Forelimb muscle (tissue), 1 donor: ENCODE data around the gene RAB11FIP3. TPM values are rescaled to one million over a fixed set of nuclear protein-coding genes. Genes with fewer than 3 reads are reported as not detected.

ENCODE experiments used
- DNase-seq: peaks from one replicate; pipeline ENCODE4 v3.0.0-alpha.2; 2013; ENCODE audit warnings: low read depth
- polyA plus RNA-seq: library from polyadenylated mRNA; unstranded; fragments of 120-200 nt; gene quantifications from one replicate; pipeline ENCODE4 v1.2.1, GENCODE V29; 2013; ENCODE audit not compliant: insufficient read length

Gene RAB11FIP3
- polyA plus RNA-seq, 1 donor, result 30.4 TPM

DNA sequence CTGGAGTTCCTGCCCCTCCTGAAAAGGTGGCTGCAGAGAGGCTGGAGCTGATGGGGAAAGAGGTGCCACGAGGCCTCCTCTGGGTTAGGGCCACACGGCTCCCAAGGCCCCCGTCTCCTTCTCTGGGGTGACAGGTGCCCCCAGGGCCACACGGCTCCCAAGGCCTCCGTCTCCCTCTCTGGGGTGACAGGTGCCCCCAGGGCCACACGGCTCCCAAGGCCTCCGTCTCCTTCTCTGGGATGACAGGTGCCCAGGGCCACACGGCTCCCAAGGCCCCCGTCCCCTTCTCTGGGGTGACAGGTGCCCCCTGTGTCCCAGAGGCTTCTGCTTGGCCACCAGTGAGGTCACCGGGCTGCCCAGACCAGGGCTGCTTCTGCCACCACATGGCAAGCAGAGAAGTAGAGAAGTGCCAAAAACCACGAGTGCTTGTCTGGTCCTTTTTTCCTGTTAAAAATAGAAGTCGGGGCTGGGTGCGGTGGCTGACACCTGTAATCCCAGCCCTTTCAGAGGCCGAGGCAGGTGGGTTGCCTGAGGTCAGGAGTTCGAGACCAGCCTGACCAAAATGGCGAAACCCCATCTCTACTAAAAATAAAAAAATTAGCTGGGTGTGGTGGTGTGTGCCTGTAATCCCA lies 106.2 kb downstream of the RAB11FIP3 start:
- no peak for DNase-seq

DNA sequence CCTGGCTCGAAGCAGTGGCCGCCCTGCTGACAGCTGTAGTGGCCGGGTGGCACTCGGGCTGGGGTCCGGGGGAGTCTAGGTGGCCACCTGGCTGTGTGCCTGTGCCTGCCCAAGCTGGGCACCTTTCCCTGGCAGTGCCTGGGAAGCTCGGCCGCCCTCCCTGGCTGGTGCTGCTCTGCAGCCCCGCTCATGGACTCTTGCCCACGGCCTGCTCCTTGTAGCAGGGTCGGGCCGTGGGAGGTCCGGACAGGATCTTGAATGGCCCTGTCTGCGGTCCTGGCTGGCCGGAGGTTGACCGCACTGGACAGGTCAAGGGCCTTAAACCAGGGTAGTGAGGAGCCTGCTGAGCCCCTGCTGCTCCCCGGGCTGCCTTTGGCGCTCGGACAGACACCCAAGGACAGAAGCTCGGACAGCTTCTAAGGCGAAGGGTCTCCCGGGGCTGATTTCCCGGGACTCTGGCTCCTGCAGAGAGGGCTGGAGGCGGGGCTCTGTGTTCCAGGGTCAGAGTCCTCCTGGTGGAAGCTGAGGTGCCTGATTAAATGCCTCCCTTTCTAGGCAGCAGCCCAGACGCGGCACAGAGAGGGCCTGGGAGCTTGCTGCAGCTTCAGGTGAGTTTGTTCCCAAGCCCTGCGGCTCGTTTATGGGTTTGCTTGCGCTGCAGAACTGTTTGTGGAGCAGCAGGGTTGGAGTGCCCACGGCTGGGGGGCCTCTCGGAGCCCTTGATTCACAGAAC lies 108.1 kb downstream of the RAB11FIP3 start:
- DNase-seq, result no peak

DNA sequence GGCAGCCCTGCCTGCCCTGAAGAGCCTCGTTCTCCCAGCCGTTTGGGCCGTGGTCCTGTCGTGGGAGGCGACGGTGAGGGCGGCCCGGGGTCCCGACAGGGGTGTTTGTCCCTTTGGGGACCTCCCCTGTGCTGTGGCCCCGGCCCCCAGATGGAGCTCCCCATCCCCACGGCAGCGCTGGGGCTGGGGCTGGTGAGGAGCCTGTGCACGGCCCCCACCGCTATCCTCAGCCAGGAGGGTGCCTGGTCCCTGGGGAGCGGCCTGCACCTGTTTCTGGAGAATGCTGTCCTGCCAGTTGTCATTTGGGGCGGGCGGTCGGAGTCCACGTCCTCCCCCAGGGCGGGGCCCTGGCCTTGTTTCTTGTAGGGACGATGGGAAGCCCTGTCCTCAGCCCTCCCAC lies 108.7 kb downstream of the RAB11FIP3 start:
- DNase-seq, result no peak

DNA sequence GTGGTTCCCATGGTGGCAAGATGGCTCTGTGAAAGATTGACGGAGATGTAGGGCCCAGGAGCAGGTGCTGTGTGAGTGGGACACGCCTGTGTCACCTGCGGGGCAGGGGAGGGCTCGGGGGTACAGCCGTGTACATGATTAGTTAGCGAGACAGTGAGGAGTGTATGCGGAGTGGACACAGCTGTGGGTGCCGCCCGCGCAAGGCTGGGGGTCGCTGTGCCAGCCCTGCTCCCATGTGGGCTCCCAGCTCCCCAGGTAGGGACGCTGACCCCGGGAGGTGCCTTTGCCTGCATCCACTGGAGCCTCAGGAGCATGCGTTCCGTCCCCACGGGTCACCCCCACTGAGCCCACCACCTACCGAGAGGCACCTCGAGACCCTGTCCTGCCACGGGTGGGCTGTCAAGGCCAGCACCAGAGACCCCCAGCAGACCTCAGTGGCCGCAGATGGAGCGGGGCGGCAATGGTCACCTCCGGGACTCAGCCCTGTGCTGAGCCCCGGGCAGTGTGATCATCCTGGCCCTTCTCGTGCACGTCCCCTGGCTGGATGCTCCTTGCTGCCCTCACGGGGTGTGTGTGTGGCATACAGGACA lies 109.5 kb downstream of the RAB11FIP3 start:
- no peak for DNase-seq

DNA sequence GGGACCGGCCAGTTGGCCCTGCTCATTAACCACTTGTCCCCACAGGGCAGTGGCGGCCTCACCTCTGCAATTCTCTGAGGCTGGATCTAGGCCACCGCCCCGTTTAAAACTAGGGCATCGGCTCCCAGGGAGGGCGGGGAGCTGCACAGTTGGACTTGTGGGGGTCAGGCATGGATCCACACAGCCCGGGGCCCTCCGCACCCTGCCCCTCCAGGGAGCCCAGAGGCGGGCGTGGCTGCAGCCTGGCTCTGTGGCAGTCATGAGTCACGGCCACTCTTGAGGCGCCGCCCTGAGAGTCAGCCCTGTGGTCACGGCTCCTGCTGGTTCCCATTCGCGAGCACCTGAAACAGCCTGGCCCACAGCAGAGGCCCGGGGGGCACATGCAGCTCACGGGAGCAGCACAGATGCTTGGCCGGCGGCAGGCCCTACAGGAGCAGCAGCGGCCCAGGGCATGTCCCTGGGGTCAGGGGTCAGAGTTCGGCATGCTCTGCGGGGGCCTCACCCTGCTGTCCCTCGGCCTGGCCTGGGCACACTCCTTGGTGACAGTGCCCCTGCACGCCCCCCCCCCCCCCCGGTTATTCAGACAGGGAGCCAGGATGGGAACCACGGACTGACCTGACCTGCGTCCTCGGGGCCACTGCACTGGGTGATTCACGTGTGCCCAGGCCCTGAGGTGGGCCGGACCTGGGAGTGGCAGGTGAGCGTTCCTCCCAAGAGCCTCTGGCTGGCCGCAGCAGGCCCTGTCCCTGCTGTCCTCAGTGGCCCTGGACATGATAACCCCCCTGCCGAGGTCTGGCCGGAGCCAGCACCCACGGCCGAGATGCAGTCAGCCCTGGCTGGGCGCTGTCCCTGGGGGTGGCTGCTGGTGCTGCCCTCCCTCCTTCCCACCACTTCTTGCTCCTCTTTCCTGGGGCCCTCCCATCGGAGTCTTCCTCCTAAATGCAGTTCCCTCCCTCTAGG lies 110.3 kb downstream of the RAB11FIP3 start:
- no peak for DNase-seq

DNA sequence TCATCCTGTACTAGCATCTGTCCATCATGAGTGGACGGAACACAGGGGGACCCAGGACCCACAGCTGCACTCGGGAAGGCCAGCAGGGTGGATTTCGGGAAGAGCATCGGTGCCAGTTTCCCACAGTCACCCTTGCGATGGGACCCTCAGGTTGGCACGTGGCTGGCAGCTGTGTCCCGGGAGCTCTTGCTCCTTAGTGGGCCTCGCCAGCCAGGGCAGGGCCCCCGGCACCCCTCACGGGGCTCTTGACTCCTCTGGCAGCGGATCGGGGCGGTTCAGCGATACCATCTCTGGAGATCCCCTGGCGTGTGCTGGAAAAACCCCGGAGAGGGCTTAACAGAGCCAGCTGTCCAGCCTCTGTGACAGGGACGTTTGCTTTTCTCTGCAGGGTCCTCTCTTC lies 111.3 kb downstream of the RAB11FIP3 start:
- DNase-seq, result no peak

DNA sequence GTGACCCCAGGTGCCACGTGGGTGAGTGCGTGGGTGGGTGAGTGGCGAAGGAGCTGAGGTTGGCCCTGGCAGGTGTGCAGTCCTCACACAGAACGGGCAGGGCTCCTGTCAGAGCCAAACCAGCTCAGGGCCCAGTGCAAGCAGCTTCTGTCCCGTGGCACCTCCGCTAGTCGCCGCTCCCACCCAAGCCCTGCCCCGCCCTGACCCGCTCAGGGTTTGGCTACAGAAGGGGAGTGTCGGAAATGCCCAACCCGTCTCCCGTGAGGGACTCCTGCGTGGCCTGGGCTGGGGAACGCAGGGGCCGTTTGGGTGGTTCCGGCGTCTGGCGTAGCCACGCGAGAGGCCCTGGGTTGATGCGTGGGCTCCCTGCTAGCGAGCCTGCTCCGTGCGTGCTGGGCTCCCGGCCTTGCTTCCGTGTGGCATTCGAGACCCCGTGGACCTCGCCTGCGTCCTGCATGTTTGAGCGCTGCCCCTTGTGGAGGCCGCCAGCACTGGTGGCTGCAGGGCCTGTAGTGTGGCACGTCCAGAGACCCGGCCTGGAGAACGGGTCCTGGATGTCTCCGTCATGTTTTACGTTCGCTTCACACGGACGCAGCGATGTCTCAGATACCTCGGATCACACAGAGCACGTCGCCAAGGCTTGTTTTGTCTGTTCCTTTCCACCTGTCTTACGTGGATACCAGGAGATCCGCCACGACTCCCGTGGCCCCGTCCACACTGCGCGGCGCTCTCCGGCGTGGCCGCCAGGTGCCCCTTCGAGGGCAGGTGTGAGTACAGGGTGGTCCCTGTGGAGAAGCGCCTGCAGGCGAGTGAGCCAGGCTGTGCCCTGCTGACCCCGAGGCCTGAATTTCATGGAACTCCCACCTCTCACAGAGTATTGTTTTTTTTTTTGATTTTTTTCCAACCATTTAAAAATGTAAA lies 112.2 kb downstream of the RAB11FIP3 start:
- no peak for DNase-seq

DNA sequence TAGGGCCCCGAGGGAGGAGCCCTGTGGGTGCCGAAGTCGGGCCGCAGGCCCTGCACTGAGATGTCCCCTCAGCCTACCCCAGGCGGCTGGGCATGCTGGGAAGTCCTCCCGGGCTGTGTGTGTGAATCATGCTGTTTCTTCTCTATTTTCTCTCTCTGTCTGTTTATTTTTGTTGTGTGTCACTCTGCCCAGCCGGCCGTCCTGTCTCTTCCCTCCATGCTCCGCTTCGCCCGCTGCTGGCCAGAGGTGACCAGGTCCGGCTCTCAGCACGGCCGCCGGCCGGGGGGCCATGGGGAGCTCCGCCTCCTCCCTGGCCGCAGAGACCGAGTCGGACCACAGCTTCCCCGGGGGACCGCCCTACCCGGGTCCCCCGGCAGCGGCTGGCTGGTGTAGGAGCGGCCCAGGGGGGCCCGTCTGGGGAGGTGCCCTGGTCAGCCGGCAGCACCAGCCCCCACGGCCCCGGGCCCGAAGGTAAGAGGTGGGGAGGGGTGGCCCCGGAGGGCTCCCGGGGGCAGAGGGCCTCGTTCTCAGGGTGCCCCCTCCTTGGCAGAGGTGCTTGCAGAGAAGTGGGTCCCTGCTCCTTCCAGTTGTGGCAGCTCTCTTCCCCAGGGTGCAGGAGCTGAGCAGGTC lies 114.6 kb downstream of the RAB11FIP3 start:
- DNase-seq, result no peak

DNA sequence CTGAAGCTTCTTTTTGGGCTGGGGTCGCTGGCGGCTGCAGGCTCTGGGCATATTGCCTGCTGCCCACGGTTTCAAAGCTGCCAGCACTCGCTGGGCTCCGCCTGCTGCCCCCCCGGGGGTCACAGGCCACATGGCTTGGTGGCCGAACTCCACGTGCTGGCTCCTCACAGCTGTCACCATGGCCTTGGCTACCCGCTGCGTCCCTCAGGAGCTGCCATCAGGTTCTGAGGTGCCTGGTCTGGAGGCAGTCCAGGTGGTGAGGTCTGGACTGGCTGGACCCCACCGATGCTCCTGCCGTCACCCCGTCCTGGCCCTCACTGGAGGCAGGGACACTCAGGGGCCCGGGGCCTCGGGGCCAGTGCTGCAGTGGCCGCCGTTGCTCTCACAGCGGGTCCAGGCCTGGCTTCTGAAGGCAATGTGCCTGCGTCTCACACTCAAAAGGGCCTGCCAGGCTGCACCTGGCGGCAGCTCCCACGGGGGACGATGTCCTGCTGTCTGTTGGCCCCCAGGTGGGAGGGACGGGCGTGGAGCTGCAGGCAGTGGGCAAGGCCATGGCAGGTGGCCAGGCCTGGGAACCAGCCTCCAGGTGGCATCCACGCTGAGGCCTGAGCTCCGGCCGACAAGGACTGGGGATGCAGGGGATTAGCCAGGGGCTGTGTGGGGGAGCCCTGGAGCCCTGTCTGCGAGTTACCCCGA lies 115.3 kb downstream of the RAB11FIP3 start:
- no peak for DNase-seq

DNA sequence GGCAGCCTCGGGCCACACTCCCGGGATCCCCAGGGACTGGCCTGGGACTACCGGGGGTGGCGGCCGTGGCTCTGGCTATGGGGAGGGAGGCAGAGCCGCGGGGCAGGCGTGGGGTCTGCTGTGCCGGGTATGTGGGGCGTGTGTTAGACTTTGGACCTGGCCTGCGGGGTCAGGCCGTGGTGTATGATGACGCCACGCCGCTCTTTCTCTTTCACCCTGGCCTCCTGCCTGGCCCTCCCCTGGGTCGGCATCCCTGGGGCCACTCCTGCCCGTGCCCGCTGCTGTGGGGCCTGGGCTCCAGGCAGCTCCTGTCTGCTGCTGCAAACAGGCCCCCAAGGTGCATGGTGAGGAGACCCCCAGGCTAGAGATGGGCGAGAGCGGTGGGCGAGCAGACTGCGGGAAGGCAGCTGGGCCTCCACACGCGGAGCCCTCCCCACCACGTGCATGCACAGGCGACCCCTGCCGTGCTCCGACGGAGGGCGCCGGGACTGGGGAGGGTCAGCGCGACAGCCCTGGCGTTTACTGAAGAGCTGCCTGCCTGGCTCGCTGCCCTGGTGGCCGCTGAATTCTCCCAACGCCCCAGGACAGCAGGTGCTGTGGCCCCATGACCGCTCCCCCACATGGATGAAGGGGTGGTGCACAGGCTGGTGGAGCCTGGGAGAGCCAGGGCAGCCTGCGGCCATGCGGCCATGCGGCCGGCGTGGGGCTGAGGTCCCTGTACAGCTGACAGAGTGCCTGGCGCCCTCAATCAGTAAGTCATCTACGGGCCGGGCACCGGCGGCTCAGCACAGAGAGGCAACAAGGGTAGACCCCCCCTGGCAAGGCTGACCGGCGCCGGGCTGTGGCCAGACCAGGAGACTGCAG lies 118.1 kb downstream of the RAB11FIP3 start:
- DNase-seq, result no peak

DNA sequence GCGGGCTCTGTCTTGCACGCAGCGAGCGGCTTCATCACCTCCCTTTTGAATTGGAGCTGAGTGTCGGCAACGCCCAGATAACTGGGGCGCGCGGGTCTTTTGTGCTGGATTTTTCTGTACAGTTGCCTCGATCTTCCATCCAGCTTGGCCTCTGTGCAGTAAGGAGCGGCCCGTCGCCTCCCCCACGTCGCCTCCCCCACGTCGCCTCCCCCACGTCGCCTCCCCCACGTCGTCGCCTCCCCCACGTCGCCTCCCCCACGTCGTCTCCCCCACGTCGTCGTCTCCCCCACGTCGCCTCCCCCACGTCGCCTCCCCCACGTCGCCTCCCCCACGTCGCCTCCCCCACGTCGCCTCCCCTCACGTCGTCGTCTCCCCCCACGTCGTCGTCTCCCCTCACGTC lies 119.1 kb downstream of the RAB11FIP3 start:
- DNase-seq, result no peak

DNA sequence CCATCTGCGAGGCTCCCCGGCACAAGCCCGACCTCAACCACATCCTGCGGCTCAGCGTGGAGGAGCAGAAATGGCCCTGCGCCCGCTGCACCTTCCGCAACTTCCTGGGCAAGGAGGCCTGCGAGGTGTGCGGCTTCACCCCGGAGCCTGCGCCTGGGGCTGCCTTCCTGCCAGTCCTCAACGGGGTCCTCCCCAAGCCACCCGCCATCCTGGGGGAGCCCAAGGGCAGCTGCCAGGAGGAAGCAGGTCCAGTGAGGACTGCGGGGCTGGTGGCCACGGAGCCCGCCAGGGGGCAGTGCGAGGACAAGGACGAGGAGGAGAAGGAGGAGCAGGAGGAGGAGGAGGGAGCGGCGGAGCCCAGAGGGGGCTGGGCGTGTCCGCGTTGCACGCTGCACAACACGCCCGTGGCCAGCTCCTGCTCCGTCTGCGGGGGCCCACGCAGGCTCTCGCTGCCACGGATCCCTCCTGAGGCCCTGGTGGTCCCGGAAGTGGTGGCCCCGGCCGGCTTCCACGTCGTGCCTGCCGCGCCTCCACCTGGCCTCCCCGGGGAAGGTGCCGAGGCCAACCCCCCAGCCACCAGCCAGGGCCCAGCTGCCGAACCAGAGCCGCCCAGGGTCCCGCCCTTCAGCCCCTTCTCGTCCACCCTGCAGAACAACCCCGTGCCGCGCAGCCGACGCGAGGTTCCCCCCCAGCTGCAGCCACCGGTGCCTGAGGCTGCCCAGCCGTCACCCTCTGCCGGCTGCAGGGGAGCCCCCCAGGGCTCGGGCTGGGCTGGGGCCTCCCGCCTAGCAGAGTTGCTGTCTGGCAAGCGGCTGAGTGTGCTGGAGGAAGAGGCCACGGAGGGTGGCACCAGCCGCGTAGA lies 121.7 kb downstream of the RAB11FIP3 start:
- no peak for DNase-seq

DNA sequence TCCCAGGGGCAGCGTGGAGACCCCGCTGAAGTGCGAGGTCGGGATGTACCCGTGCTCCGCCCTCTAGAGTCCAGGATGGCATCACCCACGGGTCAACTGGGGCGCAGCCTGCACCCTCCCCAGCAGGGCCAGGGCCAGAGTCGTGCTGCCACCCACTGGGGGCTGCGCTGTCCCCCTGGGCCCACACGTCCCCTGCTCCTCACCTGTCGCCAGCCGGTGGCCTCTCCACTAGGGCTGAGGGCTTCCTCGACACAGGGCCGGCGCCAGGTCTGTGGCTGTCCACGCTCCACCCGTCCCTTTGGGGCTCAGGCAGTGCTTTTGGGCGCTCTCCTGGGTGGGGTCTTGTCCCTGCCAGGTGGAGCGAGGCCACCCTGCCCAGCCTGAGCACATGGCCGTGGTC lies 123.1 kb downstream of the RAB11FIP3 start:
- DNase-seq, result no peak

DNA sequence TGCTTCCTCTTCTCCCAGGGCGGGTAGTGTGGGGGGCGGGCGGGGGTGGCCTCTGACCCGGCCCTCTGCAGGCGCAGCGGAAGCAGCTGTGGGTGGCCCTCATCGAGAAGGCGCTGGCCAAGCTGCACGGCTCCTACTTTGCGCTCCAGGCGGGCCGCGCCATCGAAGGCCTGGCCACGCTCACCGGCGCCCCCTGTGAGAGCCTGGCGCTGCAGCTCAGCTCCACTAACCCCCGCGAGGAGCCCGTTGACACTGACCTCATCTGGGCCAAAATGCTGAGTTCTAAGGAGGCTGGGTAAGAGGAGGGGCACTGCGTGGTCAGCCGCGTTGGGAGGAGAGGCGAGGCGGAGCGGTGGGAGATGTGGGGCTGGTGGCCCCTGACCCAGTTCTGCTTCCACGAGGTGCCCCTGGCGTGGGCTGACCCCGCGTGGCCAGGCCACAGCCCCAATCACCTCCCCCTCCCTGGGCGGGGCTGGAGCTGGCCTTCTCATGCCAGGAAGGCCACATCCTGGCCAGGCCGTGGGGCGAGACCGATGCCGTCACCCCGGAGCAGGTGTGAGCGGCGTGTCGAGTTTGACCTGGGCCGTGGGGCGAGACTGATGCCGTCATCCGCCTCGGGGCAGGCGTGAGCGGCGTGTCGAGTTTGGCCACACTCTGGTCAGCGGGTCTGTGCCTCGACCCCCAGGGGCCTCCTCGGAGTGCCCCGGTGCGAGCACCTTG lies 124.3 kb downstream of the RAB11FIP3 start:
- DNase-seq, result no peak

DNA sequence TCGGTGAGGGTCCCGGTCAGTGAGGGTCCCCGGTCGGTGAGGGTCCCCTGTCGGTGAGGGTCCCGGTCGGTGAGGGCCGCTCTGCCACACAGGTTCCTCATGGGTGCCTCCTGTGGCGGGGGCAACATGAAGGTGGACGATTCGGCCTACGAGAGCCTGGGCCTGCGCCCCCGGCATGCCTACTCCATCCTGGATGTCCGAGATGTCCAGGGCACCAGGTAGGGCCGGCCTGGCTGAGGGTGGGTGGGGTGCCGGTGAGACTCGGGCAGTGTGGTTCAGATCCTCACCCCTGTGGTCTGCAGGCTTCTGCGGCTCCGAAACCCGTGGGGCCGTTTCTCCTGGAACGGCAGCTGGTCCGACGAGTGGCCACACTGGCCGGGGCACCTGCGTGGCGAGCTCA lies 125.8 kb downstream of the RAB11FIP3 start:
- DNase-seq, result no peak

DNA sequence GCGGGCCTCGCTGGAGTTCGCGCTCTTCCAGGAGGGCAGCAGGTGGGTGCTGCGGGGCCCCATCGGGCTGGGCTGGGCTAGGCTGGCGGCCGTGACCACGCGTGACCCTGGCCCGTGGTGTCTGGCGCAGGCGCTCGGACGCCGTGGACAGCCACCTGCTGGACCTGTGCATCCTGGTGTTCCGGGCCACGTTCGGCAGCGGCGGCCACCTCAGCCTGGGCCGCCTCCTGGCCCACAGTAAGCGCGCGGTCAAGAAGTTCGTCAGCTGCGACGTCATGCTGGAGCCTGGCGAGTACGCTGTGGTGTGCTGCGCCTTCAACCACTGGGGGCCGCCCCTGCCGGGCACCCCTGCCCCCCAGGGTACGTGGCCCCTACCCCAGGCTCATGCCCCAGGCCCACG lies 126.7 kb downstream of the RAB11FIP3 start:
- DNase-seq, result no peak

DNA sequence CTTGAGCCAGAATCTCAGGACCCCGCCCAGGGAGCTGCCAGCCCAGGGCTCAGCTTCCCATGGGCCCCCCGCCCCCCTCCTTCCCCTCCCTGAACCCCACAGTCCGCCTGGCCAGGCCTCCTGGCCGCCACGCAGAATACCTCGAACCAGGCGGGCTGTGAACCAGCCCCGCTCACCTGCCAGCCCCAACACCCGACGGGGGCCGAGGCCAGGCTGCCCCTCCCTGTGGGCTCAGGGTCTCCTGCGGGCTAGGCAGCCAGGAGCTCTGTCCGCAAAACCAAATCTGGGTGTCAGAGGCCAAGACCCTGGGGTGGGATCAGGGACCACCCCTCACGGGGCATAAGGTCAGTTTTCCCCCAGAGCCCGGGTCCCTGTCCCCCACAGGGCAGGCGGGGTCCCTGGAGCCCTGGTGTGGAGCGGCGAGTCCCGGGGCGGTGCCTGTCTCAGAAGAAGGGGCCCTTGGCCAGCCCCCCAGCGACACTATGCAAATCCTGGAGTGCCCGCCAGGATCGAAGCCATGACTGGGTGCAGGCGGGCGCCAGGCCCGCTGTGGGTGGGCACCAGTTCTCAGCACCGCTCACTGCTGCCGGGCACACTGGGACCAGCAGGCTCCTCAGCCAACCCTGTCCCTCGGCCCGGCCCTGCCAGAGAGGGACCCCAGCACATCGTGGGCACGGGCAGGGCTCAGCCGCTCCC lies 128.3 kb downstream of the RAB11FIP3 start:
- DNase-seq, result no peak
